Skin of body (tissue), 2 donors: ENCODE data around the gene C1orf216. TPM values are rescaled to one million over a fixed set of nuclear protein-coding genes. Genes with fewer than 3 reads are reported as not detected.
"Not testable (repeated sequence)": the region's sequence is repeated elsewhere in the genome, so short reads cannot be mapped to it uniquely, and the experiment has no call there.

Experiments
- DNase-seq: peaks from one replicate; lab custom pipeline; 2025; lab: John Stamatoyannopoulos, UW
- total RNA-seq: library from RNA; depleted of rRNA; stranded (reverse); fragments of >200 nt; gene quantifications from one replicate; pipeline ENCODE4 v1.2.3, GENCODE V29; 2014

Gene C1orf216
- total RNA-seq, 1 donor from 2014 or later: 9.2 TPM

DNA sequence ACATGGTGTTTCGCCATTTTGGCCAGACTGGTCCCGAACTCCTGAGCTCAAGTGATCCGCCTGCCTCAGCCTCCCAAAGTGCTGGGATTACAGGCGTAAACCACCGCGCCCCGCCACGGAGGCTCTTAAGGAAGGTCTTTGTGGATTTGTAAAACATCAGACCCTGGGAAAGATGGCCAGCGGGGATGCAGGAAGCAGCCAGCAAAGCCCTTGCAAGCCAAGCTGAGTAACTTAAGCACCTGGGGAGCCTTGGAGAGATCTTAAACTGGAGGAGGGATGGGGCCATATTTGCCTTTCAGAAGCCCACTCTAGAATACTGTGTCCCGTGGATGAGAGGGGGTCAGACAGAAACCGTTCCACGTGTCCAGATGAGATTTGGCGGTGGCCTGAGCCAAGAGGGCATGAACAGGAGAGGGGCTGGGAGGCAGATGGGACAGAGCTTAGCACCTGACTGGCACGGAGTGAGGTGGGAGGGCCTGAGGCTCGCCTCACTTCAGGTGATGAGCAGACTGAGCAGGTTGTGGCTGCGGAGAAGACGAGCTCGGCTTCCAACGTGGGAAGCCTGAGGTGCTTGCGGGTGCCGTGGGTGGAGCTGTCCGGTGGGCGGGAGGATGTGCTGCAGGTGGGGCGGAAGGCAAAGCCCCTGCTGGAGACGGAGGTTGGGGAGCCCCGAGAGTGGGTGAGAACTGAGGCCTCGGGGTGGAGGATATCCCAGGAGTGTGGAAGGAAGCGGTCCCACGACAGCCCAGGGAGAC is 11.7 kb downstream of the C1orf216 start:
- no peak for DNase-seq

DNA sequence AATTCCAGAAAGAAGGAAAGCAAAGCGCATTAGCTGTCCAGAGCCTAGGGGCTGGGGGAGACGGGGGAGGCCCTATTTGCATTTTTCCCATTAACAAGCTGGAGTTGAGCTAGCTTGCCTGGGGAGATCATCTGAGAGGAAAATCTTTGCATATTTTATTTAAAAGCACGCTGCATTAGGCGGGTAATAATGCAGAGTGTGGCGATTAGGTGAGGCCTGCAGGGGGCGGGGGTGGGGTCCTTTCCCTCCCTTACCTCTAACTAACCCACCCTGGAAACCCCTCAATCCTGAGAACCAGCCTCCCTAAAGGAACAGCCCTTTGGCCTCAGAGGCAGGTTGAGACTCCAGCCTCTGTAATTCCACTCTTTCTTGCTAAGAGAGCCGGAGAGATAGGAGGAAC is 16.2 kb downstream of the C1orf216 start:
- DNase-seq: no peak

DNA sequence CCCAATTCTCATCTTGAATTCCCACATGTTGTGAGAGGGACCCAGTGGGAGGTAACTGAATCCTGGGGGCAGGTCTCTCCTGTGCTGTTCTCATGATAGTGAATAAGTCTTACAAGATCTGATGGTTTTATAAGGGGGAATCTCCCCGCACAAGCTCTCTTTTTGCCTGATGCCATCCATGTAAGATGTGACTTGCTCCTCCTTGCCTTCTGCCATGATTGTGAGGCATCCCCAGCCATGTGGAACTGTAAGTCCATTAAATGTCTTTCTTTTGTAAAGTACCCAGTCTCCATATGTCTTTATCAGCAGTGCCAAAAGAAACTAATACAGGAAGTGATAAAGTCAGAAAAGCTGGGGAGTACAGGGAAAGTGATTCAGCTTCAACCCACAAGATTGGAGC is 19.5 kb downstream of the C1orf216 start:
- DNase-seq: not testable (repeated sequence)

DNA sequence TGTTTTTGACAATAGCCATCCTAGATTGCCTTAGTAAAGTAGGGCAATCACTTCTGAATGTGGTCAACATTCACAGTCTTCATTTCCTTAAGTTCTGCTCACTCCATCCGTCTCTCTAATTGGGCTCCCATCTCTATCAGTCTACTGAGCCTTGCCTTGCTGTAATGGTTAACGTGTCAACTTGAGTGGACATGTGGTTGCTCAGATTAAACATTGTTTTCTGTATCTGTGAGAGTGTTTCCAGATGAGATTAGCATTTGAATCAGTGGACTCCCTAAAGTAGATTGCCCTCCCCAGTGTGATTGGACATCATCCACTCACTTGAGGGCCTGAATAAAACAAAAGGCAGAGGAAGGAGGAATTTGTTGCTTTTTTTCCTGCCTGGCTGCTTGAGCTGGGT is 26.4 kb downstream of the C1orf216 start:
- no peak for DNase-seq

DNA sequence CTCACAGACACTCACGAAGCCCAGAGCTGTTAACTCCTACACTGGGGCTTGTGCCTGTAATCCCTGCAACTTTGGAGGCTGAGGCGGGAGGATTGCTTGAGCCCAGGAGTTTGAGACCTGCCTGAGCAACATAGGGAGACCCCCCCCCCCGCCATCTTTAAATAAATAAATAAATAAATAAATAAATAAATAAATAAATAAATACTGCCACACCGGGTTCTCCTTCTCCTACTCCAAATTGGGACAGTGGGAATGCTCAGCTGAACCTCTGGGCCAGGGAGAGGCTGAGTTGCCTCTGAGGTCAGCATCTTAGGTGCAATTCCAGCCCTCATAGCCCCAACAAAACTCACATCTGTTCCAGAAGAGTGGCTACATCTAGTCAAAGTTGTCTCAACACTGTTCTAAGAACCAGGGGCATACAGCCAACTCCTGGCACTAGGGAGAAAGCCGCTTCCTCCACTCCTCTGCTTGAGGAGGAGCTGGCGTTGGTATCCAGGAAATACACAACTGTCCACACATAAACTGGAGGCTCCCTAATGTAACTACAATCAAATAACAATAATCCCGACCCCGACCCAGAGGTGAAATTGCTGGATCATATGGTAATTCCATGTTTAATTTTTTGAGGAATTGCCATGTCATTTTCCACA is 27.0 kb downstream of the C1orf216 start:
- no peak for DNase-seq

DNA sequence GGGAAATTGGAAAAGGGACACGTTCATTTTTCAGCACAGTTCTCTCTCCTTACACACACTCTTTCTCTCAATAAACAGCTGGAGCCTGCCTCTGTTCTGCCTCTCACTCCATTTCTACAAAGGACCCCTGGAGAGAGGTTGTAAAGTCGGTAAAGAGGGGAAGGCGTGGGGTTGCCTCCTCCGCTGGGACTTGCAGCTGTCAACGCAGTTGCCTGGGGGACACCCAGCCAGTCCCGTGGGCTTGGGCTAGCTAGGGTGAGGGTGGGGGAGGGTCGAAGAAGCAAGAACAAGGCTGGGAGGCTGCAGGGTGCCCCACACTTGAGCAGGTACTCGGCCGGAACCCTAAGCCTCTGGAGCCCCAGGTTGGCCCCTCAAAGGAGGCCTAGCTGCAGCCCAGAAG is 27.6 kb downstream of the C1orf216 start:
- no peak for DNase-seq

DNA sequence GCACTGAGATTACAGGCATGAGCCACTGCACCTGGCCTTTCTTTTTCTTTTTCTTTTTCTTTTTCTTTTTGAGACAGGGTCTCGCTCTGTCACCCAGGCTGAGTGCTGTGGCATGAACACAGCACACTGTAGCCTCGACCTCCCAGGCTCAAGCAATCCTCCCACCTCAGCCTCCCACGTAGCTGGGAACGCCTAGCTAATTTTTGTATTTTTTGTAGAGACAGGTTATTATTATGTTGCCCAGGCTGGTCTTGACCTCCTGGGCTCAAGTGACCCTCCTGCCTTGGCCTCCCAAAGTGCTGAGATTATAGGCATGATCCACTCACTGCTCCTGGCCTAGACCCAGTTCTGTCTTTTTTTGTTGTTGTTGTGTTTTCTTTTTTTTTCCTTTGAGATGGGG is 28.6 kb downstream of the C1orf216 start:
- not testable (repeated sequence) for DNase-seq

DNA sequence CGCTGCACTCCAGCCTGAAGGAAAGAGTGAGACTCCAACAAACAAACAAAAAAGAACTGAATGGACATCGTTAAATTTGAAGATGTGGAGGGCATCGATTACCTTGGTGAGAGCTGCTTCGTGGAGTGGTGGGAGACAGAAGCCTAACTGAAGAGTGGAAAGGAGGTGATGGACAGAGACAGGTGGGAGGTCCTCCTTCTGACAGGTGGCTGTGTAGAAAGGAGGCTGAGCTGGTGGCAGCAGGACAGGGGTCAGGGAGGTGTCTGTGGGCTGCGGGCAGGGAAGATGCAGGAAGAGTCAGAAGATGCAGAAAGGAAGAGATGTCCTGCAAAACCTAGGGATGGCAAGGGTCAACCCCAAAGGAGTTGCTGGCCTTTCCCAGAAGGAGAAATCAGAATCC is 30.5 kb downstream of the C1orf216 start:
- no peak for DNase-seq

DNA sequence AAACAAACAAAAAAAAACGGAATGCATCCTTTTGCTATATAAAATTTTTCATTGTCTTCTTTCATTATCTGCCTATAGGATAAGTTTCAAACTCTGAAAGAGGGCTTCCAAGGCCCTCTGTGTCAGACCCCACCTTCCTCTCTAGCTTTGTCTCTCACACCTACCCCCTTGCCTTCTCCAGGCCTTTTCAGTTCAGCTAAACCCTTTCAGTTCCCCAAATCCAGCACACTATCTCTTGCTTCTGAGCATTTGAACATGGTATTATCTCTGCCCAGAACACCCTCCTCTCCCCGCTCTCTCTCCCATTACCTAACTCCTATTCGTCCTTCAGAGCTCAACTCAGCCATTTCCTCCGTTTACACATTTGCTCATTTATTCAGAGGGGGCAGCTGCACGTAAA is 35.7 kb downstream of the C1orf216 start:
- no peak for DNase-seq

DNA sequence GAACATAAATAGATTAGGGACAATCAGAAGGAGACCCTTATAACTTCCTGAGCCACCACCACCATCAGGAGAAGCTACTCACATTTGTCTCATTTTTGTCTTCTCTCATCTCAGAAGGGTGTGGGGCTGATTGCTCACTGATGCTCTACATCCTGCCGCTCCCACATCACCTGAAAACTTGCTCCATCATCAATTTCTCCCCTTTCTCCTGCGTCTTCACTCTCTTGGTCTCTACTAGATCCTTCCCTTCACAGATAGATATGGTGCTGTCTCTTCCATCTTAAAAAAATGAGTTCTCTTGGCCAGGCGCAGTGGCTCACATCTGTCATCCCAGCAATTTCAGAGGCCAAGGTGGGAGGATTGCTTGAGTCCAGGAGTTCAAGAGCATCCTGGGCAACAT is 38.4 kb downstream of the C1orf216 start:
- DNase-seq: no peak

DNA sequence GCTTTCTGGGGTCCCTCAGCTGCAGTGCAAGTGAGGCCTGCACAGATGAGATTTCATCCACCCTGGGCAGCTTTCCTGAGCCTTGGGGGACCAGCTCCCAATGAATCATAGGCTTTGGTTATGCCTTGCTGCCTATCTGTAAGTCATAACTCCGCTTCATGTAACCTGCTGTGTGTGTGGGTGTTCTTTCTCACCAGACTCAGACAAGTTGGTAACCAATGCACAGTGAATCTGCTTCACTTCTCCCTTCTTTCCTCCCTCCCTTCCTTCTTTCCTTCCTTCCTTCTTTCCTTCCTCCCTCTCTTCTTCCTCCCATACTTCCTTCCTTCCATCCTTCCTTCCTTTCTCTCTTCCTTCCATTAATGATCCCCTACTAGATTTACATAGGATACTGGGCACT is 42.9 kb downstream of the C1orf216 start:
- DNase-seq: no peak

DNA sequence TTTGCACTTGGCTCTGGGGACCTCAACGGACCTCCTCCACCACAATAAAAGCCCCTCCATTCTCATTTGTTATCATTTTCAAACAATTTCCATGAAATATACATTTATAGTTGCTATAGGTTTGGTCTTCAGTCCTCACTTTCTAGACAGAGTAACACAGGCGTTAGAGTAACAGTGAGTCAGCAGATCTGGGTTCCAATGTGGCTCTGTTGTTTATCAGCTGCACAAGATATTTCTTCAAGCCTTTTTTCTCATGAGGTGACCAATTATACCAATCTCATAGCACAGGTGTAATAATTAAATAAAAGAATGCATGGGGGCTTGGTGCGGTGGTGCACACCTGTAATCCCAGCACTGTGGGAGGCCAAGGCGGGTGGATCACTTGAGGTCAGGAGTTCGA is 44.6 kb downstream of the C1orf216 start:
- no peak for DNase-seq

DNA sequence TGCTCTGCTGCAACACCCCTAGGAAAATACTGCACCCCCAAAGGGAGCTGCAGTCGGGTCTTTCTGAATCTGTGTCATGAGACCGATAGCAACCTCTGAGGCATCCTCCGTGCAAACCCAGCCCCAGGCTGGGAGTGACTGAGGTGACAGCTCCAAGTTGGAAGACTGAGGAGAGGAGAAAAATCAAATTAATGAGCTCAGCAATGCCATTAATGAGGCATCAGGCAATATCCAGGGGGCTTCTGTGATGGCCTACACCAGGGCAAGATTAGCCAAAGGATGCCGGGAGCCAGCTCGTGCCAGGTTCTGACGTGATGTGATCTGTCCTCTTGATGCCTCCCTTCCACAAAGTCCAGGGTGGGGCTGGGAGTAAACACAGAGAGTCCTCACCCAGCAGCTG is 46.6 kb downstream of the C1orf216 start:
- no peak for DNase-seq

DNA sequence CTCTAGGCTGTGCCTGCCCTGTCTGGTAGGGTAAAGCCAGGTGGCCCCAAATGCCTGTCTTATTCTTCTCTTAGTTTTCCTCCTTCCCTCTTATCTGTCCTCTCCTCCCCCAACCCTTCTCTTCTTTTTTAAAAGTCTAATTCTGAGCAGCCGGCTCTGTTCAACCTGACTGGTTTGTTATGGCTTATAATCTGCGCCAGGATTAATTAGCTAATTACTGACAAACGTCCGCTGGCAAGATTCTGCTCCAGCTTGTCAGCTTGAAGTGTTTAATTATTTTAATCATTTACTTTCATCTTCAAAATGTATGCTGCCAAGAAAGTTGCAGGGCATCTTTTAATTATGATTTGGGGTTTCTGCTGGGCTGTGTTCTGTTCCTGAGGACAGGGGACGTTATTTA is 50.2 kb downstream of the C1orf216 start:
- no peak for DNase-seq

DNA sequence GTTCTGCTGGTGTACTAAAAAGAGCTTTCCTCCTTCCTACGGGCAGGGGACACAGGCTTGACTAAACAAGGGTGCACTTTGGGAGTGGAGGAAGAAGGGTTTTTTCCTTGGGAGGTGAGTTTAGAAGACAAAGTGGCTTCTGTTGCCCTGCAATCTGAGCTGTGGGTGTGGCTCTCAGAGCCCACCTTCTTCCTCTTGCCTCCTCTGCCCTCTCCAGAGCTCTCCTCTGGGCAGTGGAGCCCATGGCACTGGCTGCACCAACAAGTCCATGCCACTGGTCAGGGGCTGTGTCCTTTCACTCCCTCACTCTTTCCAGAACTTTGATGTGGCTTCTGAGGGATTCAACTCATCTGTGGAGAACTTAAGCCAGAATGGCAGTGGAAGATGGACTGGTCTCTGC is 51.8 kb downstream of the C1orf216 start:
- DNase-seq: no peak

DNA sequence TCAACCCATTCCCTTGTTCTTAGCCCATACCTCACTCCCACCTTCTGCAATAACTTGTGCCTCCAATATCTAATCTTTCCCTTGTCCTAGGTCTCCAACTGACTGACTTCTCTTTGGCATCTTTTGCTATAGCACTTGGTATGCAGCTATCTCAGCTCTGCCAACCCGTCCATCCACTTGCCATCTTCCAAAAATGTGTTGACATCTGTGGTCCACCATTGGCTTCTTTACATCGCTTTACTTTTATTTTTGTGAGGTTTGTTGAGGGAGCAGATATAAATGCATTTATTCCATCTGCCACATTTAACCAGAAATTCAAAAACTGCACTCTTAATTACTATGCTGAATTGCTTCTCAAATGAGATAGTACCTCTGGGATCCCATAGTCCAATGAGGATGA is 52.5 kb downstream of the C1orf216 start:
- DNase-seq: no peak

Other genes with a start within 250 kb of the C1orf216 start
- 36.4 TPM for gene KIAA0319L, start 161.5 kb downstream of the C1orf216 start, total RNA-seq
- 7.0 TPM for gene NCDN, start 161.1 kb downstream of the C1orf216 start, total RNA-seq
- 0.59 TPM for gene TFAP2E, start 145.6 kb downstream of the C1orf216 start, total RNA-seq
- gene PSMB2, start 77.4 kb downstream of the C1orf216 start, total RNA-seq: 15.1 TPM
- gene CLSPN, start 51.1 kb upstream of the C1orf216 start, total RNA-seq: 9.9 TPM
- gene AGO4, start 89.1 kb upstream of the C1orf216 start, total RNA-seq: 21.6 TPM
- 9.5 TPM for gene AGO1, start 164.3 kb upstream of the C1orf216 start, total RNA-seq
- 17.9 TPM for gene AGO3, start 212.2 kb upstream of the C1orf216 start, total RNA-seq